ENCODE measurements around the gene PAQR6.
A peak's percentile ranks its signal among the peaks of the same experiment; 100 is the strongest.

The PAQR6 gene

DNA sequence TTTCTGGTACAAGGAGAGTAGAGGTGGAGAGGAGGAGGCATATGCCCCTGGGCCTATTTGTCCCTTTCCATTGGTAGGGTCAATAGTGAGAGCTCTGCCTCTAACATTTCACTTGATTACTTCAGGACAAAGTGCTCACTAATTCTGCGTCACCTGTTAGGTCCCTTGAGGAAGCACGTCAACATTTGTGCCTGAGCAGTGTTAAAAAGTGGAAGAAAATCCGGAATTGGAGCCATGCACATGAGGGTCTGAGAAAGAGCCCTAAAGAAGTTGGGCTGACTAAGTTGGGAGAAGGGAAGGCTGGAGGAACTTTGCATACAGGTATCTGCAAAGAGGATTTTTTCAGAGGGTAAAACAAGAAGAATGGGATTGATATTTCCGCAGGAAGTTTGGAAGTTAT, 52.0 kb downstream of the PAQR6 start:
- no peak overlapping the region for H3K4me3 ChIP-seq (ENCODE audit: low read depth, low read length)
- TF ChIP-seq, protein P1, sequence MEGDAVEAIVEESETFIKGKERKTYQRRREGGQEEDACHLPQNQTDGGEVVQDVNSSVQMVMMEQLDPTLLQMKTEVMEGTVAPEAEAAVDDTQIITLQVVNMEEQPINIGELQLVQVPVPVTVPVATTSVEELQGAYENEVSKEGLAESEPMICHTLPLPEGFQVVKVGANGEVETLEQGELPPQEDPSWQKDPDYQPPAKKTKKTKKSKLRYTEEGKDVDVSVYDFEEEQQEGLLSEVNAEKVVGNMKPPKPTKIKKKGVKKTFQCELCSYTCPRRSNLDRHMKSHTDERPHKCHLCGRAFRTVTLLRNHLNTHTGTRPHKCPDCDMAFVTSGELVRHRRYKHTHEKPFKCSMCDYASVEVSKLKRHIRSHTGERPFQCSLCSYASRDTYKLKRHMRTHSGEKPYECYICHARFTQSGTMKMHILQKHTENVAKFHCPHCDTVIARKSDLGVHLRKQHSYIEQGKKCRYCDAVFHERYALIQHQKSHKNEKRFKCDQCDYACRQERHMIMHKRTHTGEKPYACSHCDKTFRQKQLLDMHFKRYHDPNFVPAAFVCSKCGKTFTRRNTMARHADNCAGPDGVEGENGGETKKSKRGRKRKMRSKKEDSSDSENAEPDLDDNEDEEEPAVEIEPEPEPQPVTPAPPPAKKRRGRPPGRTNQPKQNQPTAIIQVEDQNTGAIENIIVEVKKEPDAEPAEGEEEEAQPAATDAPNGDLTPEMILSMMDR (IDR thresholded peaks at IDR 0.05; ENCODE audit: low read depth, low read length) = no peak

GRCh38 chr1:156194300-156194652, 53.6 kb downstream of the PAQR6 start:
- H3K4me3 ChIP-seq (ENCODE audit: low read depth, low read length) = peak overlapping the region; percentile 84
- TF ChIP-seq, protein P1 (IDR thresholded peaks at IDR 0.05; ENCODE audit: low read depth, low read length) = no peak

DNA sequence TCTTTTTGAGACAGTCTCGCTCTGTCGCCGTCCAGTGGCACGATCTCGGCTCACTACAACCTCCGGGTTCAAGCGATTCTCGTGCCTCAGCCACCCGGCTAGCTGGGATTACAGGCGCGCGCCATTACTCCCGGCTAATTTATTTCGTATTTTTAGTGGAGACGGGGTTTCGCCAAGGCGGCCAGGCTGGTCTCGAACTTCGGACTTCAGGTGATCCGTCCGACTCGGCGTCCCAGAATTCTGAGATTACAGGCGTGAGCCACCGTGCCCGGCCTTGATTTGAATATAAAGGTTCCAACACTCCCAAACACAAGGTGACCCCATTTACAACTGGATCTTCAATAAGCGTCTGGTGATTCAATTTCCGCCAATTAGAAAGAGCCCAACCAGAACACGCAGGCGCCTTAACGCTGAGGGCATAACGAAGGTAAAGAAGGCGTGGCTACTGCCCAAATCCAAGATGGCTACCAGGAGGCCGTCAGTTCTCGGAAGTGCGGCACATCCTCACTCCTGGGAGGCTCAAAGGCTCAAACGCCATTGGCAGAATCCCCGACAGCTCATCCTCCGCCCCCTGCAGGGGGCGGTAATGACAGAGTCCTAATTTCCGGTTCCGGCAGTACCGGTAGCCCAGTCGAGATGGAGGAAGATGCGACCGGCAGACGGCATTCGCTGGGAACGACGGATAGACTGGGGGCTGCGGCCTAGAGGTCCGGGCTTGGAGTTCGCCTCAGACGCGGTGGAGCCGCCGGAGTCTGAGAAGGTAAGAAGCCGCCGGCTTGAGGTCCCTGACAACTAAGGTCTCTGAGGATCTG, 54.2 kb downstream of the PAQR6 start, which contains the start of gene SLC25A44:
Gene SLC25A44, plus strand, starts transcription at position 617 of the 812 bp plus-strand sequence. CDS start 5,744 bp downstream, outside the sequence.
- TF ChIP-seq, protein P1 (IDR thresholded peaks at IDR 0.05; ENCODE audit: low read depth, low read length) = peak; percentile 25; the same call in 1 of the 2 replicates
- H3K4me3 ChIP-seq (ENCODE audit: low read depth, low read length) = peak within 1 kb of the TSS; percentile 84
